GM10248 (cell line): ENCODE results near the gene KRTAP12-4.
"Not testable (repeated sequence)": the region's sequence is repeated elsewhere in the genome, so short reads cannot be mapped to it uniquely, and the experiment has no call there.

ENCODE experiments used
- CTCF ChIA-PET: fragments of 300-600 bp; sonication (Branson Sonifier 250); formaldehyde crosslinking; extraction: SDS; loops from one replicate; lab custom pipeline; 2021; ENCODE audit warnings: antibody characterized with exemption; lab: Yijun Ruan, JAX
- POLR2A ChIA-PET: fragments of 350-650 bp; sonication (Branson Sonifier 250); formaldehyde crosslinking; extraction: SDS; loops from one replicate; lab custom pipeline; 2020; ENCODE audit warnings: antibody characterized with exemption; lab: Yijun Ruan, JAX
- DNase-seq: peaks from one replicate; pipeline ENCODE4 v3.0.0; 2012; ENCODE audit errors: extremely low spot score
- TF ChIP-seq, protein P1 (sequence below): IDR thresholded peaks from 2 replicates; pipeline ENCODE4 v1.5.1; 2012; ENCODE audit warnings: mild to moderate bottlenecking, low read depth; ENCODE audit errors: extremely low read depth, missing control alignments, control extremely low read depth

KRTAP12-4 gene

GRCh38 chr21:44701023-44701400 lies 46.6 kb upstream of the KRTAP12-4 start:
- POLR2A ChIA-PET, result no interaction called here
- CTCF ChIA-PET, result no interaction called here
- DNase-seq, result no peak
- TF ChIP-seq, protein P1, sequence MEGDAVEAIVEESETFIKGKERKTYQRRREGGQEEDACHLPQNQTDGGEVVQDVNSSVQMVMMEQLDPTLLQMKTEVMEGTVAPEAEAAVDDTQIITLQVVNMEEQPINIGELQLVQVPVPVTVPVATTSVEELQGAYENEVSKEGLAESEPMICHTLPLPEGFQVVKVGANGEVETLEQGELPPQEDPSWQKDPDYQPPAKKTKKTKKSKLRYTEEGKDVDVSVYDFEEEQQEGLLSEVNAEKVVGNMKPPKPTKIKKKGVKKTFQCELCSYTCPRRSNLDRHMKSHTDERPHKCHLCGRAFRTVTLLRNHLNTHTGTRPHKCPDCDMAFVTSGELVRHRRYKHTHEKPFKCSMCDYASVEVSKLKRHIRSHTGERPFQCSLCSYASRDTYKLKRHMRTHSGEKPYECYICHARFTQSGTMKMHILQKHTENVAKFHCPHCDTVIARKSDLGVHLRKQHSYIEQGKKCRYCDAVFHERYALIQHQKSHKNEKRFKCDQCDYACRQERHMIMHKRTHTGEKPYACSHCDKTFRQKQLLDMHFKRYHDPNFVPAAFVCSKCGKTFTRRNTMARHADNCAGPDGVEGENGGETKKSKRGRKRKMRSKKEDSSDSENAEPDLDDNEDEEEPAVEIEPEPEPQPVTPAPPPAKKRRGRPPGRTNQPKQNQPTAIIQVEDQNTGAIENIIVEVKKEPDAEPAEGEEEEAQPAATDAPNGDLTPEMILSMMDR, result no peak

GRCh38 chr21:44700101-44701022 lies 45.9 kb upstream of the KRTAP12-4 start:
- POLR2A ChIA-PET, result no interaction called here
- TF ChIP-seq, protein P1, result no peak
- CTCF ChIA-PET, result no interaction called here
- no peak for DNase-seq

GRCh38 chr21:44699502-44700001 lies 45.1 kb upstream of the KRTAP12-4 start:
- TF ChIP-seq, protein P1, result no peak
- DNase-seq, result no peak
- ChIA-PET CTCF (no interaction called here), POLR2A (no interaction called here)

GRCh38 chr21:44697811-44698734 lies 43.6 kb upstream of the KRTAP12-4 start:
- ChIA-PET CTCF (no interaction called here), POLR2A (no interaction called here)
- TF ChIP-seq, protein P1, result no peak
- no peak for DNase-seq

- CTCF ChIA-PET, DNase-seq, POLR2A ChIA-PET: not testable (repeated sequence)
These were observed 42.8 kb upstream of the KRTAP12-4 start, which contains the start of gene KRTAP10-12 for GRCh38 chr21:44697172-44697810. TSS of gene KRTAP10-12 (plus strand) at chr21:44697172. CDS start at chr21:44697202, 30 bp downstream.

GRCh38 chr21:44696572-44696971 lies 42.1 kb upstream of the KRTAP12-4 start:
- TF ChIP-seq, protein P1, result no peak
- ChIA-PET CTCF (interaction anchor here (1.0 kb wide), 1 partner anchor 10 kb away, joined by 3 read pairs; no protein-coding TSS in a partner anchor), POLR2A (no interaction called here)
- no peak for DNase-seq
